HG02623 (cell line): ENCODE measurements around the gene NAV1.

Experiments
- ATAC-seq: cut with Tn5 transposase; IDR thresholded peaks from one replicate; pipeline ENCODE4 v1.9.1; 2021; ENCODE audit warnings: moderate library complexity; ENCODE audit not compliant: unreplicated experiment

The NAV1 gene

DNA sequence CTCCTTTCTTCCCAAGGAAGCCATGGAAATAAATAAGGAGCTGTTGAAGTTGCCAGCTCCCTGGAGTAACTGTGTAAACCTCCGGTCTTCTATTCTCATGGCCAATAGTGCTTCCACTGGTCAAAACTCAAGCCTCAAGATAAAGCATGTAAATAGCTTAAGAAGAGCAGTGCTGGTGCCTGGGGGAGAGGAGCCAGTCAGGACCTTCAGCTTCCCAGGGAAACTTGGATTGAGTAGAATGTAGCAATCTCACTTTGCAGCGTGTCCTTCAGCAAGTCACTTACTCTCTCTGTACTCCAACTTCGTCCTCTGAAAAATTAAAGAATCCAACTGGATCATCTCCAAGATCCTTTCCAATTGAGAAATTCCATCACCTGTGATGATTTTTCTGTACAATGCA lies 44.7 kb downstream of the NAV1 start:
- no peak for ATAC-seq

DNA sequence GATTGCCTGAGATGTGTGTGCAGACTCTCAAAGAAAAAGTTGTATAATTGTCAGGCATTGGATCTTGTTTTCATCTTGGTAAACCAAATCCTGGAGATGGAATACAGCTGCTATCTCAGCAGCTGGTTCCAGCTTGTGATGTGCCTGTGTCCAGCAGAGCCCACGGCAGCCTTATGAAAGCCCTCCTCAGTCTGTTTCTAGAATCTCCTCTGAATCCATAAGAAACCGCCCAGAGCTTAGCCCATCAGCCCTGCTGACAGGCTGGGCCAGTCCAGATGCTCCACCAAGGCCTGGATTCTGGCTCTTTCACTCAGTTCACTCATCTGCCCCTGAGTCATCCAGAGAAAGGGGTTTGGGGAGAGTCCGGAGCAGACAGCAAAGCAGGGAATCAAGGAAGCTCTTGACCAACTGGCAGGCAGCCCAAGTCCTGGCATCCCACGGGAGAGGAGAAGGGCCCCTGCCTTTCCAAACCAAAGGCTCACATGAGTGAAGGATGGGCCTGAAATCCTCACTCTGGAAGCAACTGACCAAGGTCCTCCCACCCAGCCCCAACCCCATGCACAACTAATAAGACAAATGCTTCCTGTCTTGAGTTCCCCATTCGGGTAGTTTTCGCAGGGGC lies 45.7 kb downstream of the NAV1 start:
- ATAC-seq: no peak

DNA sequence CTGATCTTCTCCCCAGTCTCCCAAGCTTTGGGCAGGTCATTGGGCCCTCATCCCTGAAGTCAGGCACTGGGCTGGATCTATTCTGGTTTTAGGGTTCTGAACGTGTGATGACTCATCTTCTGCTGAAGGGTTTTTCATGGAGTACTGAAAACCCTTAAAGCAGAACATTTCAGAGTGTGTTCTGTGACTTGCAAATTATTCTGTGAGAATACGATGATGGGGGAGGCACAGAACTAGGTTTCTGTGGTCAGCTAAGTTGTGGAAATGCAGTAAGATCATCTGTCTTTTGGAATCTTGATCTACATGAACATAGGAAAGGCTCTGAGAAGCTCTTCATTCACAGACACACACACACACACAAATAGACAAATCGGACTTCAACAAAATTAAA lies 46.2 kb downstream of the NAV1 start:
- no peak for ATAC-seq

DNA sequence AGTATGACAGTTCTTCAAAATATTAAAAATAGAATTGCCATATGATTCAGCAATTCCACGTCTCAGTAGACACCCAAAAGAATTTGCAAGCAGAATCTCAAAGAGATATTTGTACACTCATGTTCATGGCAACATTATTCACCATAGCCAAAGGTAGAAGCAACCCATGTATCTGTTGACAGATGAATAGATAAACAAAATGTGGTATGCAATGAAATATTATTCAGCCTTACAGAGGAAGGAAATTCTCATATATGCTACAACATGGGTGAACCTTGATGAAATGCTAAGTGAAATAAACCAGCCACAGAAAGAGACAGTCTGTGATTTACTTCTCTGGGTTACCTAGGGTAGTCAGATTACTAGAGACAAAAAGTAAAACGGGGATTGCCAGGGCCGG lies 47.0 kb downstream of the NAV1 start:
- no peak for ATAC-seq

DNA sequence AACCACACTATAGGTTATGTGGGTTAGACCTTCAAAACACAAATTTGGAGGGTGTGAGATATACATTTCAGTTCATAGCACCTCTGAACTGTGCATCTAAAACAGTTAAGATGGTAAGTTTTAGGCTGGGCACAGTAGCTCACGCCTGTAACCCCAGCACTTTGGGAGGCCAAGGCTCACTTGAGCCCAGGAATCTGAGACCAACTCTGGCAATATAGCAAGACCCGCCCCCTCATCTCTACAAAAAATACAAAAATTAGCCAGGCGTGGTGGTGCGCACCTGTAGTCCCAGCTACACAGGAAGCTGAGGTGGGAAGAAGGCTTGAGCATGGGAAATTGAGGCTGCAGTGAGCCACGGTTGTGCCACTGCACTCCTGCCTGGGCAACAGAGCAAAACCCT lies 47.9 kb downstream of the NAV1 start:
- ATAC-seq: no peak

DNA sequence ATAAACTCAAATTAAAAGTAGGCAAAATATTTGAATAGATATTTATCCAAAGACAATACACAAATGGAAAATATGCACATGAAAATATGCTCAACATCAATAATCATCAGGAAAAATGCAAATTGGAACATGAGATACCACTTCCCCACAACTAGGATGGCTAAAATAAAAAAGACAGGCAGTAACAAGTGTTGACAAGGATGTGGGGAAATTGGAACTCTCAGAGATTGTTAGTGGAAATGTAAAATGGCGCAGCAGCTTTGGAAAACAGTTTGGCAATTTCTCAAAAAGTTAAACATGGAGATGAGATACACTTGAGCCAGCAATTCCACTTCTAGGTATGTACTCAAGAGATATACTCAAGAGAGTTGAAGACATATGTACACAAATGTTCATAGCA lies 48.8 kb downstream of the NAV1 start:
- ATAC-seq: no peak
